Measurements from ENCODE around the gene EME1. TPM values are rescaled to one million over a fixed set of nuclear protein-coding genes. Genes with fewer than 3 reads are reported as not detected.

EME1 gene
- total and polyA plus RNA-seq, 2 of the 8 experiments (the other 6 are each of a cell fraction or from before 2014, with no cell fraction given), result 13.9 to 16.3 TPM

- 93% methylated on average over 12 of the region's 12 CpGs; no CpG with 5 or more reads in 1 of the 2 experiments for WGBS, 2 experiments (ENCODE audit: extremely low coverage in 1 of 2, insufficient coverage in 1 of 2, insufficient read length in 1 of 2, insufficient replicate concordance in 2 of 2, low coverage in 1 of 2, low lambda C conversion rate in 2 of 2, missing lambda C conversion rate in 1 of 2)
- 0 out of 2 replicates have a peak, but pooled peaks cover under 1% of the 10 kb centered on the region for H3K79me1 ChIP-seq (ENCODE audit: low read depth, low read length)
- no peak overlapping the region for H3K4me2 ChIP-seq (ENCODE audit: insufficient read depth in 1 of 2, low read depth in 2 of 2, low read length in 2 of 2)
- no peaks in the 10 kb centered on the region for H3K23me2 ChIP-seq (ENCODE audit: low read depth, low read length)
- no peak overlapping the region for H2BK15ac ChIP-seq (ENCODE audit: low read length)
- no peak overlapping the region for H3K27ac ChIP-seq (ENCODE audit: low read depth, low read length)
- H3K23ac ChIP-seq (ENCODE audit: insufficient read length), result no peak overlapping the region
- no peak overlapping the region for H3K9ac ChIP-seq (replicated peaks in 1 of 4; ENCODE audit: extremely low read depth in 1 of 4, low read depth in 3 of 4, low read length in 3 of 4)
- H3K56ac ChIP-seq (replicated peaks; ENCODE audit: insufficient read length, low read depth, low read length), result no peak overlapping the region
- ChIA-PET POLR2A (ENCODE audit: partially characterized antibody) (interaction anchor here (10.6 to 20.2 kb wide), 2 partner anchors 7 to 28 kb away, joined by 135 to 313 read pairs; partner anchors contain the start of genes EME1, LRRC59, MRPL27 and XYLT2), CTCF (ENCODE audit: partially characterized antibody) (interaction anchor here (1.1 kb wide), 1 partner anchor 17 kb away, joined by 3 read pairs; no protein-coding TSS in a partner anchor)
- H4K8ac ChIP-seq (ENCODE audit: extremely low read depth, insufficient read depth, low read length), result no peak overlapping the region
- no peak for DNase-seq (ENCODE audit: low read depth in 1 of 2, low spot score in 2 of 2)
- H3K4me1 ChIP-seq (replicated peaks in 1 of 4; ENCODE audit: control insufficient read depth in 3 of 4, insufficient read depth in 4 of 4, low read length in 3 of 4), result no peaks in the 10 kb centered on the region
- H3K9me3 ChIP-seq (ENCODE audit: insufficient read depth in 2 of 2, low read depth in 1 of 2, low read length in 1 of 2), result no peaks in the 10 kb centered on the region
- H2BK5ac ChIP-seq (ENCODE audit: low read depth, low read length), result no peak overlapping the region
- no peak overlapping the region for H2BK20ac ChIP-seq (ENCODE audit: low read length)
- TF ChIP-seq ATF3 (IDR thresholded peaks at IDR 0.05; ENCODE audit: insufficient read depth, low read depth, low read length), result no peak
- no peak for TF ChIP-seq SP4 (IDR thresholded peaks at IDR 0.05; ENCODE audit: low read length)
- TF ChIP-seq PHF8 (conservative IDR thresholded peaks at IDR 0.05; ENCODE audit: low read depth, low read length), result no peak
- no peak for TF ChIP-seq TEAD4 (IDR thresholded peaks at IDR 0.05; ENCODE audit: low read depth, low read length)
- TF ChIP-seq RBBP5 (IDR thresholded peaks at IDR 0.05; ENCODE audit: borderline replicate concordance, low read depth, low read length), result no peak
- no peak for TF ChIP-seq TBP (IDR thresholded peaks at IDR 0.05; ENCODE audit: low read depth, low read length)
- no peak for TF ChIP-seq USF2 (IDR thresholded peaks at IDR 0.05; ENCODE audit: low read length)
- no peak for TF ChIP-seq JUN (IDR thresholded peaks at IDR 0.05; ENCODE audit: low read depth, low read length)
- TF ChIP-seq CREB1 (IDR thresholded peaks at IDR 0.05), result no peak
- no peak for TF ChIP-seq TAF1 (IDR thresholded peaks at IDR 0.05; ENCODE audit: low read depth, low read length)
- no peak overlapping the region for H2AK5ac ChIP-seq (ENCODE audit: low read depth, low read length)
- no peak overlapping the region for H2BK120ac ChIP-seq (replicated peaks; ENCODE audit: low read depth, low read length)
- no peak overlapping the region for H2BK12ac ChIP-seq (ENCODE audit: low read depth, low read length)
- H3K14ac ChIP-seq (ENCODE audit: insufficient read length), result no peak overlapping the region
- H2AFZ ChIP-seq (ENCODE audit: low read length), result no peak overlapping the region
- H3K4me3 ChIP-seq (ENCODE audit: extremely low read depth in 1 of 4, insufficient read depth in 2 of 4, low read depth in 3 of 4, low read length in 4 of 4), result no peak overlapping the region
- no peaks in the 10 kb centered on the region for H3K79me2 ChIP-seq (ENCODE audit: control insufficient read depth in 1 of 2, insufficient read depth in 2 of 2, low read length in 2 of 2)
- H4K91ac ChIP-seq (replicated peaks; ENCODE audit: insufficient read length, low read length), result no peak overlapping the region
- H4K20me1 ChIP-seq (replicated peaks in 1 of 2; ENCODE audit: control insufficient read depth in 1 of 2, insufficient read depth in 2 of 2, low read length in 2 of 2), result peaks cover 6 to 18% of the 10 kb centered on the region in 2 experiments
- H3K27me3 ChIP-seq (replicated peaks in 1 of 4; ENCODE audit: control insufficient read depth in 3 of 4, extremely low read depth in 1 of 4, insufficient read depth in 3 of 4, low read length in 3 of 4), result no peaks in the 10 kb centered on the region
- H3K18ac ChIP-seq (ENCODE audit: extremely low read depth, low read length), result no peak overlapping the region
- no peak for FAIRE-seq
- peaks cover 14 to 54% (median 32%) of the 10 kb centered on the region in 4 experiments for H3K36me3 ChIP-seq (ENCODE audit: control insufficient read depth in 2 of 4, insufficient read depth in 4 of 4, low read length in 3 of 4)
- no peak overlapping the region for H4K5ac ChIP-seq (ENCODE audit: insufficient read length, low read depth, low read length)
- no peak overlapping the region for H3K4ac ChIP-seq (replicated peaks; ENCODE audit: insufficient read length, low read depth, low read length)
Measured at GRCh38 chr17:50356892-50357510, 16.0 kb upstream of the EME1 start.

Data from H1 (cell line).